HepG2 (cell line): ENCODE measurements around the gene GRB7. TPM values are rescaled to one million over a fixed set of nuclear protein-coding genes. Genes with fewer than 3 reads are reported as not detected.

ENCODE experiments used
- ARNT2 ChIP-seq: sonication (generic); formaldehyde crosslinking; IDR thresholded peaks from 2 replicates; pipeline ENCODE4 v1.8.0; 2022; ENCODE audit warnings: mild to moderate bottlenecking, low read depth, missing genetic modification reagents, moderate library complexity
- CENPT ChIP-seq: sonication (generic); formaldehyde crosslinking; IDR thresholded peaks from 2 replicates; pipeline ENCODE4 v1.8.0; 2022; ENCODE audit warnings: low read depth, mild to moderate bottlenecking, moderate library complexity, missing genetic modification reagents
- DPF2 ChIP-seq: sonication (generic); formaldehyde crosslinking; IDR thresholded peaks from 2 replicates; pipeline ENCODE4 v1.4.0; 2020; ENCODE audit warnings: mild to moderate bottlenecking, low read depth, missing genetic modification reagents, borderline replicate concordance
- ETV5 ChIP-seq: IDR thresholded peaks from 2 replicates; pipeline ENCODE4 v1.6.1; 2018; ENCODE audit warnings: missing biosample characterization, missing genetic modification reagents, inconsistent platforms, borderline replicate concordance
- GATAD2A ChIP-seq: IDR thresholded peaks from 2 replicates; pipeline ENCODE4 v1.6.1; 2016
- HIVEP1 ChIP-seq: sonication (generic); formaldehyde crosslinking; IDR thresholded peaks from 2 replicates; pipeline ENCODE4 v1.4.0; 2020; ENCODE audit warnings: mild to moderate bottlenecking, missing genetic modification reagents
- MAF1 ChIP-seq: sonication (generic); formaldehyde crosslinking; IDR thresholded peaks from 2 replicates; pipeline ENCODE4 v1.5.0; 2020; ENCODE audit warnings: missing genetic modification reagents, borderline replicate concordance
- NPAS2 ChIP-seq: sonication (generic); formaldehyde crosslinking; IDR thresholded peaks from 2 replicates; pipeline ENCODE4 v1.8.0; 2022; ENCODE audit warnings: mild to moderate bottlenecking, missing genetic modification reagents, borderline replicate concordance
- NR3C1 ChIP-seq: sonication (generic); formaldehyde crosslinking; IDR thresholded peaks from 2 replicates; pipeline ENCODE4 v1.4.0; 2020; ENCODE audit warnings: missing genetic modification reagents
- POLR2AphosphoS5 ChIP-seq: IDR thresholded peaks from 2 replicates; pipeline ENCODE4 v1.6.1; 2012; ENCODE audit warnings: low read depth, low read length
- SNAPC2 ChIP-seq: sonication (generic); formaldehyde crosslinking; IDR thresholded peaks from 2 replicates; pipeline ENCODE4 v1.8.1; 2022; ENCODE audit warnings: mild to moderate bottlenecking, missing genetic modification reagents
- SPEN ChIP-seq: sonication (generic); formaldehyde crosslinking; IDR thresholded peaks from 2 replicates; pipeline ENCODE4 v1.5.1; 2020; ENCODE audit warnings: low read depth, mild to moderate bottlenecking, missing genetic modification reagents
- SRSF9 ChIP-seq: fragments of 200-400 bp; formaldehyde crosslinking; IDR thresholded peaks from 2 replicates; pipeline ENCODE4 v1.6.1; 2018; ENCODE audit warnings: borderline replicate concordance, mild to moderate bottlenecking, low read depth, low read length; ENCODE audit not compliant: insufficient read depth, poor library complexity, severe bottlenecking
- TBL1XR1 ChIP-seq: fragments of 150-350 bp; IDR thresholded peaks from 2 replicates; pipeline ENCODE4 v1.6.1; 2014; ENCODE audit warnings: borderline replicate concordance, low read length; ENCODE audit not compliant: partially characterized antibody
- ZMAT3 ChIP-seq: sonication (generic); formaldehyde crosslinking; conservative IDR thresholded peaks from 2 replicates; pipeline ENCODE4 v1.7.0; 2021; ENCODE audit warnings: missing genetic modification reagents
- ZNF143 ChIP-seq: sonication (generic); formaldehyde crosslinking; IDR thresholded peaks from 2 replicates; pipeline ENCODE4 v1.4.0; 2020; ENCODE audit warnings: missing genetic modification reagents
- ZNF230 ChIP-seq: sonication (generic); formaldehyde crosslinking; IDR thresholded peaks from 2 replicates; pipeline ENCODE4 v1.4.0; 2020; ENCODE audit warnings: mild to moderate bottlenecking, missing genetic modification reagents
- ZNF549 ChIP-seq: sonication (generic); formaldehyde crosslinking; IDR thresholded peaks from 2 replicates; pipeline ENCODE4 v1.5.0; 2020; ENCODE audit warnings: missing genetic modification reagents
- ZNF737 ChIP-seq: sonication (generic); formaldehyde crosslinking; IDR thresholded peaks from 2 replicates; pipeline ENCODE4 v1.5.0; 2020; ENCODE audit warnings: missing genetic modification reagents, mild to moderate bottlenecking, borderline replicate concordance
- ZSCAN30 ChIP-seq: sonication (generic); formaldehyde crosslinking; IDR thresholded peaks from 2 replicates; pipeline ENCODE4 v1.5.0; 2020; ENCODE audit warnings: mild to moderate bottlenecking, missing genetic modification reagents
- polyA plus RNA-seq, 8 experiments: library from polyadenylated mRNA; depleted of rRNA in 3 of 8; stranded (reverse) in 7 of 8; unstranded in 1 of 8; fragments of >200 nt; fragmentation: Illumina TruSeq in 4 of 8; extraction: Trizol in 4 of 8; gene quantifications; 2 replicates each; pipeline versions ENCODE4 v1.2.1 to v1.2.3, GENCODE V29; 2011 to 2016; ENCODE audit warnings: low read depth in 4 of 8, missing spikeins in 1 of 8, mixed read lengths in 1 of 8; ENCODE audit not compliant: insufficient read depth in 1 of 8
- total RNA-seq, 5 experiments: library from RNA; depleted of rRNA; stranded (reverse); fragments of >200 nt; fragmentation: Illumina TruSeq; extraction: Trizol; gene quantifications; 2 replicates each; pipeline ENCODE4 v1.2.3, GENCODE V29; 2016; ENCODE audit warnings: low read depth in 1 of 5
- TF ChIP-seq, protein P1 (sequence below), 2 experiments: fragments of 450-650 bp in 1 of 2; sonication (generic) in 1 of 2; formaldehyde crosslinking in 1 of 2; IDR thresholded peaks; 2 replicates each; pipeline versions ENCODE4 v1.6.1 to v1.8.0; 2016 to 2022; ENCODE audit warnings: antibody characterized with exemption in 1 of 2, mild to moderate bottlenecking in 1 of 2, missing genetic modification reagents in 1 of 2

The GRB7 gene
- total and polyA plus RNA-seq, 2 of the 13 experiments (the other 11 are each of a cell fraction or from before 2014, with no cell fraction given) = 60.2 to 77.7 TPM

DNA sequence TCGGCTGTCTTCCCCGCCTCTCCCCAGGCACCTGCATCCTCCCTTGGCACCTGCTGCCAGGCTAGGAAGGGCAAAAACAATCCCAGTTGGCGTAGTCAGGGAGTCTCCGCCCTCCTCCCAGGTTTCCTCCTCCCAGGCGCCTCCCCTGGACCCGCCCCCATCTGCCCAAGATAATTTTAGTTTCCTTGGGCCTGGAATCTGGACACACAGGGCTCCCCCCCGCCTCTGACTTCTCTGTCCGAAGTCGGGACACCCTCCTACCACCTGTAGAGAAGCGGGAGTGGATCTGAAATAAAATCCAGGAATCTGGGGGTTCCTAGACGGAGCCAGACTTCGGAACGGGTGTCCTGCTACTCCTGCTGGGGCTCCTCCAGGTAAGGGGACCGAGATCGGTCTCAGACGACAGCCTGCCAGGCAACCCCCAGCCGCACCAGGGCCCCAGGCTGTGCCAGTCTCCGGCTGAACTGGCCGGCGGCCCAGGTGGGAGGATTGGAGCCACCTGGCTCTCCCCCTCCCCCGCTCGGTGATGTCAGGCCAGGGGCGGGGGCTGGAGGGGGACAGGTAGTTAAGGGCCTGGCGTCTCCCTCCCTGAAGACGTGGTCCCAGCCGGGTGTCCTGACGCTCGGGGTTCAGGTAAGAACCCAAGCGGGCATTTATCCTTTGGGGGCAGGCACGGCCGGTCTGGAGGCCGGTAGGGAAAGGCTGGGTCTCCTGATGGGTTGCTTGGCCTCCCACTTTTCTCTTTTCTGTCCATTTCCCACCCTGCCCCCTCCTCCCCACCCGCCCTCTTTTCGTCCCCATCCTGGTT, at the start of gene GRB7 (continued):
- TF ChIP-seq ARNT2 (CRISPR knock-in tag) (peak; percentile 41; the same call in 1 of the 2 replicates), ZSCAN30 (CRISPR knock-in tag) (peak; percentile 54; the same call in 1 of the 2 replicates), MAF1 (CRISPR knock-in tag) (peak; percentile 86; the same call in 1 of the 2 replicates), NR3C1 (CRISPR knock-in tag) (no peak), ZNF230 (0 out of 2 replicates have a peak, but pooled peaks have one; percentile 63), CENPT (CRISPR knock-in tag) (no peak), GATAD2A (peak; percentile 54; the same call in 1 of the 2 replicates), DPF2 (CRISPR knock-in tag) (no peak), SPEN (CRISPR knock-in tag) (peak; percentile 18; the same call in 1 of the 2 replicates), ZNF143 (CRISPR knock-in tag) (0 out of 2 replicates have a peak, but pooled peaks have one; percentile 9), ZNF737 (CRISPR knock-in tag) (peak; percentile 87; the same call in 1 of the 2 replicates), NPAS2 (CRISPR knock-in tag) (no peak), TBL1XR1 (peak; percentile 28), SRSF9 (no peak), HIVEP1 (CRISPR knock-in tag) (no peak; the same call in none of the 2 replicates), SNAPC2 (CRISPR knock-in tag) (no peak), ZNF549 (CRISPR knock-in tag) (no peak), POLR2AphosphoS5 (peak; percentile 59), ETV5 (CRISPR knock-in tag) (no peak), ZMAT3 (peak; percentile 76)
- TF ChIP-seq, protein P1, sequence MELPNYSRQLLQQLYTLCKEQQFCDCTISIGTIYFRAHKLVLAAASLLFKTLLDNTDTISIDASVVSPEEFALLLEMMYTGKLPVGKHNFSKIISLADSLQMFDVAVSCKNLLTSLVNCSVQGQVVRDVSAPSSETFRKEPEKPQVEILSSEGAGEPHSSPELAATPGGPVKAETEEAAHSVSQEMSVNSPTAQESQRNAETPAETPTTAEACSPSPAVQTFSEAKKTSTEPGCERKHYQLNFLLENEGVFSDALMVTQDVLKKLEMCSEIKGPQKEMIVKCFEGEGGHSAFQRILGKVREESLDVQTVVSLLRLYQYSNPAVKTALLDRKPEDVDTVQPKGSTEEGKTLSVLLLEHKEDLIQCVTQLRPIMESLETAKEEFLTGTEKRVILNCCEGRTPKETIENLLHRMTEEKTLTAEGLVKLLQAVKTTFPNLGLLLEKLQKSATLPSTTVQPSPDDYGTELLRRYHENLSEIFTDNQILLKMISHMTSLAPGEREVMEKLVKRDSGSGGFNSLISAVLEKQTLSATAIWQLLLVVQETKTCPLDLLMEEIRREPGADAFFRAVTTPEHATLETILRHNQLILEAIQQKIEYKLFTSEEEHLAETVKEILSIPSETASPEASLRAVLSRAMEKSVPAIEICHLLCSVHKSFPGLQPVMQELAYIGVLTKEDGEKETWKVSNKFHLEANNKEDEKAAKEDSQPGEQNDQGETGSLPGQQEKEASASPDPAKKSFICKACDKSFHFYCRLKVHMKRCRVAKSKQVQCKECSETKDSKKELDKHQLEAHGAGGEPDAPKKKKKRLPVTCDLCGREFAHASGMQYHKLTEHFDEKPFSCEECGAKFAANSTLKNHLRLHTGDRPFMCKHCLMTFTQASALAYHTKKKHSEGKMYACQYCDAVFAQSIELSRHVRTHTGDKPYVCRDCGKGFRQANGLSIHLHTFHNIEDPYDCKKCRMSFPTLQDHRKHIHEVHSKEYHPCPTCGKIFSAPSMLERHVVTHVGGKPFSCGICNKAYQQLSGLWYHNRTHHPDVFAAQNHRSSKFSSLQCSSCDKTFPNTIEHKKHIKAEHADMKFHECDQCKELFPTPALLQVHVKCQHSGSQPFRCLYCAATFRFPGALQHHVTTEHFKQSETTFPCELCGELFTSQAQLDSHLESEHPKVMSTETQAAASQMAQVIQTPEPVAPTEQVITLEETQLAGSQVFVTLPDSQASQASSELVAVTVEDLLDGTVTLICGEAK (IDR thresholded peaks at IDR 0.05) = no peak
- TF ChIP-seq, protein P1 (CRISPR knock-in tag; IDR thresholded peaks at IDR 0.05) = no peak
